Activated T-helper 17 cell treated with anti-CD3 and anti-CD28 coated beads, Interleukin-2, amount 50 U/mL, for 72 hours (primary cell): ENCODE results near the gene TMTC2. TPM values are rescaled to one million over a fixed set of nuclear protein-coding genes. Genes with fewer than 3 reads are reported as not detected.

ENCODE experiments used
- ATAC-seq: fragments of 150-1000 bp; cut with Tn5 transposase; replicated peaks from 2 replicates; pipeline ENCODE4 v1.10.0; 2021; ENCODE audit warnings: mild to moderate bottlenecking, moderate library complexity
- H3K27ac Mint-ChIP-seq: one replicate; pipeline ENCODE4 v1.8.0; 2022; ENCODE audit warnings: mixed read lengths
- H3K27me3 Mint-ChIP-seq: one replicate; pipeline ENCODE4 v1.8.0; 2022; ENCODE audit warnings: mixed read lengths
- H3K36me3 Mint-ChIP-seq: one replicate; pipeline ENCODE4 v1.8.0; 2022; ENCODE audit warnings: low read depth, mild to moderate bottlenecking, mixed read lengths
- H3K4me1 Mint-ChIP-seq: one replicate; pipeline ENCODE4 v1.8.0; 2022; ENCODE audit warnings: mixed read lengths
- H3K4me3 Mint-ChIP-seq: one replicate; pipeline ENCODE4 v1.8.0; 2022; ENCODE audit warnings: mild to moderate bottlenecking, mixed read lengths
- H3K9me3 Mint-ChIP-seq: one replicate; pipeline ENCODE4 v1.8.0; 2022; ENCODE audit warnings: mixed read lengths
- total RNA-seq, 2 donors: library from RNA; stranded (reverse); gene quantifications; one replicate each; pipeline ENCODE4 v1.2.3, GENCODE V29; 2022

TMTC2 gene
- total RNA-seq, 2 donors from 2014 or later, result 5.8 to 11.2 TPM

GRCh38 chr12:83040991-83041390 lies 354.3 kb downstream of the TMTC2 start:
- Mint-ChIP-seq H3K27me3 (no peaks in the 10 kb centered on the region), H3K4me1 (no peaks in the 10 kb centered on the region), H3K36me3 (no peaks in the 10 kb centered on the region), H3K27ac (no peak overlapping the region), H3K9me3 (no peaks in the 10 kb centered on the region), H3K4me3 (no peak overlapping the region)
- ATAC-seq, result no peak

- no peaks in the 10 kb centered on the region for H3K27me3 Mint-ChIP-seq
- no peak overlapping the region for H3K4me3 Mint-ChIP-seq
- H3K36me3 Mint-ChIP-seq, result no peaks in the 10 kb centered on the region
- H3K4me1 Mint-ChIP-seq, result no peaks in the 10 kb centered on the region
- no peaks in the 10 kb centered on the region for H3K9me3 Mint-ChIP-seq
- ATAC-seq, result no peak
- no peak overlapping the region for H3K27ac Mint-ChIP-seq
Measured at GRCh38 chr12:83042441-83043200, 355.9 kb downstream of the TMTC2 start.

- Mint-ChIP-seq H3K9me3 (peaks cover 6% of the 10 kb centered on the region), H3K36me3 (no peaks in the 10 kb centered on the region), H3K4me3 (no peak overlapping the region), H3K4me1 (no peaks in the 10 kb centered on the region), H3K27me3 (no peaks in the 10 kb centered on the region), H3K27ac (no peak overlapping the region)
- no peak for ATAC-seq
Measured at GRCh38 chr12:83044736-83045135, 358.0 kb downstream of the TMTC2 start.

GRCh38 chr12:83046019-83046418 lies 359.3 kb downstream of the TMTC2 start:
- H3K4me3 Mint-ChIP-seq, result no peak overlapping the region
- H3K36me3 Mint-ChIP-seq, result no peaks in the 10 kb centered on the region
- ATAC-seq, result no peak
- H3K4me1 Mint-ChIP-seq, result no peaks in the 10 kb centered on the region
- no peak overlapping the region for H3K27ac Mint-ChIP-seq
- H3K9me3 Mint-ChIP-seq, result peaks cover 6% of the 10 kb centered on the region
- H3K27me3 Mint-ChIP-seq, result no peaks in the 10 kb centered on the region

GRCh38 chr12:83049306-83049705 lies 362.6 kb downstream of the TMTC2 start:
- Mint-ChIP-seq H3K4me3 (no peak overlapping the region), H3K36me3 (peaks cover 6% of the 10 kb centered on the region), H3K27me3 (no peaks in the 10 kb centered on the region), H3K9me3 (peaks cover 6% of the 10 kb centered on the region), H3K27ac (no peak overlapping the region), H3K4me1 (no peaks in the 10 kb centered on the region)
- no peak for ATAC-seq

- Mint-ChIP-seq H3K36me3 (peaks cover 6% of the 10 kb centered on the region), H3K9me3 (peaks cover 6% of the 10 kb centered on the region), H3K27ac (no peak overlapping the region), H3K4me1 (no peaks in the 10 kb centered on the region), H3K4me3 (no peak overlapping the region), H3K27me3 (no peaks in the 10 kb centered on the region)
- no peak for ATAC-seq
Measured at GRCh38 chr12:83052890-83053541, 366.3 kb downstream of the TMTC2 start.

- Mint-ChIP-seq H3K9me3 (no peaks in the 10 kb centered on the region), H3K27me3 (no peaks in the 10 kb centered on the region), H3K27ac (no peak overlapping the region), H3K4me1 (no peaks in the 10 kb centered on the region), H3K36me3 (no peaks in the 10 kb centered on the region), H3K4me3 (no peak overlapping the region)
- no peak for ATAC-seq
Measured at GRCh38 chr12:83057436-83057835, 370.7 kb downstream of the TMTC2 start.

- H3K4me1 Mint-ChIP-seq, result no peaks in the 10 kb centered on the region
- H3K9me3 Mint-ChIP-seq, result no peaks in the 10 kb centered on the region
- H3K27me3 Mint-ChIP-seq, result no peaks in the 10 kb centered on the region
- H3K4me3 Mint-ChIP-seq, result no peak overlapping the region
- H3K27ac Mint-ChIP-seq, result no peak overlapping the region
- no peak for ATAC-seq
- H3K36me3 Mint-ChIP-seq, result no peaks in the 10 kb centered on the region
Measured at GRCh38 chr12:83059107-83059506, 372.4 kb downstream of the TMTC2 start.

- H3K9me3 Mint-ChIP-seq, result no peaks in the 10 kb centered on the region
- ATAC-seq, result no peak
Measured at GRCh38 chr12:83065562-83065961, 378.9 kb downstream of the TMTC2 start.

GRCh38 chr12:83067981-83068380 lies 381.3 kb downstream of the TMTC2 start:
- H3K36me3 Mint-ChIP-seq, result no peaks in the 10 kb centered on the region
- no peak overlapping the region for H3K27ac Mint-ChIP-seq
- ATAC-seq, result no peak
- no peak overlapping the region for H3K4me3 Mint-ChIP-seq
- H3K27me3 Mint-ChIP-seq, result no peaks in the 10 kb centered on the region
- no peaks in the 10 kb centered on the region for H3K4me1 Mint-ChIP-seq
- peaks cover 8% of the 10 kb centered on the region for H3K9me3 Mint-ChIP-seq

More at GRCh38 chr12:83065562-83065961, 378.9 kb downstream of the TMTC2 start:
- Mint-ChIP-seq H3K27ac (no peak overlapping the region), H3K36me3 (no peaks in the 10 kb centered on the region), H3K27me3 (no peaks in the 10 kb centered on the region), H3K4me3 (no peak overlapping the region), H3K4me1 (no peaks in the 10 kb centered on the region)

GRCh38 chr12:83074358-83074894 lies 387.7 kb downstream of the TMTC2 start:
- H3K27ac Mint-ChIP-seq, result no peak overlapping the region
- peaks cover 16% of the 10 kb centered on the region for H3K9me3 Mint-ChIP-seq
- no peaks in the 10 kb centered on the region for H3K27me3 Mint-ChIP-seq
- ATAC-seq, result no peak
- no peaks in the 10 kb centered on the region for H3K4me1 Mint-ChIP-seq
- H3K36me3 Mint-ChIP-seq, result no peaks in the 10 kb centered on the region
- no peak overlapping the region for H3K4me3 Mint-ChIP-seq

- no peak for ATAC-seq
- peaks cover 16% of the 10 kb centered on the region for H3K9me3 Mint-ChIP-seq
- H3K36me3 Mint-ChIP-seq, result no peaks in the 10 kb centered on the region
- H3K4me1 Mint-ChIP-seq, result no peaks in the 10 kb centered on the region
- H3K27me3 Mint-ChIP-seq, result no peaks in the 10 kb centered on the region
- H3K27ac Mint-ChIP-seq, result no peak overlapping the region
- no peak overlapping the region for H3K4me3 Mint-ChIP-seq
Measured at GRCh38 chr12:83075471-83075870, 388.8 kb downstream of the TMTC2 start.

GRCh38 chr12:83077041-83077440 lies 390.3 kb downstream of the TMTC2 start:
- no peaks in the 10 kb centered on the region for H3K36me3 Mint-ChIP-seq
- no peak overlapping the region for H3K4me3 Mint-ChIP-seq
- H3K9me3 Mint-ChIP-seq, result peaks cover 9% of the 10 kb centered on the region
- H3K4me1 Mint-ChIP-seq, result no peaks in the 10 kb centered on the region
- H3K27ac Mint-ChIP-seq, result no peak overlapping the region
- H3K27me3 Mint-ChIP-seq, result no peaks in the 10 kb centered on the region
- ATAC-seq, result no peak

GRCh38 chr12:83082690-83083276 lies 396.1 kb downstream of the TMTC2 start:
- H3K4me1 Mint-ChIP-seq, result no peaks in the 10 kb centered on the region
- no peak for ATAC-seq
- no peaks in the 10 kb centered on the region for H3K36me3 Mint-ChIP-seq
- no peak overlapping the region for H3K27ac Mint-ChIP-seq
- no peaks in the 10 kb centered on the region for H3K9me3 Mint-ChIP-seq
- H3K27me3 Mint-ChIP-seq, result no peaks in the 10 kb centered on the region
- no peak overlapping the region for H3K4me3 Mint-ChIP-seq

- Mint-ChIP-seq H3K9me3 (no peaks in the 10 kb centered on the region), H3K27me3 (no peaks in the 10 kb centered on the region), H3K27ac (no peak overlapping the region), H3K4me1 (no peaks in the 10 kb centered on the region), H3K36me3 (no peaks in the 10 kb centered on the region), H3K4me3 (no peak overlapping the region)
- ATAC-seq, result no peak
Measured at GRCh38 chr12:83083616-83084015, 396.9 kb downstream of the TMTC2 start.
